CD4-positive, alpha-beta T cell treated with Interleukin-21 for 1 hour (primary cell): ENCODE data around the gene TLDC2.
"Not testable (repeated sequence)": the region's sequence is repeated elsewhere in the genome, so short reads cannot be mapped to it uniquely, and the experiment has no call there.

ENCODE experiments used
- DNase-seq: peaks from one replicate; pipeline ENCODE4 v3.0.0-alpha.2; 2020

Gene TLDC2

DNA sequence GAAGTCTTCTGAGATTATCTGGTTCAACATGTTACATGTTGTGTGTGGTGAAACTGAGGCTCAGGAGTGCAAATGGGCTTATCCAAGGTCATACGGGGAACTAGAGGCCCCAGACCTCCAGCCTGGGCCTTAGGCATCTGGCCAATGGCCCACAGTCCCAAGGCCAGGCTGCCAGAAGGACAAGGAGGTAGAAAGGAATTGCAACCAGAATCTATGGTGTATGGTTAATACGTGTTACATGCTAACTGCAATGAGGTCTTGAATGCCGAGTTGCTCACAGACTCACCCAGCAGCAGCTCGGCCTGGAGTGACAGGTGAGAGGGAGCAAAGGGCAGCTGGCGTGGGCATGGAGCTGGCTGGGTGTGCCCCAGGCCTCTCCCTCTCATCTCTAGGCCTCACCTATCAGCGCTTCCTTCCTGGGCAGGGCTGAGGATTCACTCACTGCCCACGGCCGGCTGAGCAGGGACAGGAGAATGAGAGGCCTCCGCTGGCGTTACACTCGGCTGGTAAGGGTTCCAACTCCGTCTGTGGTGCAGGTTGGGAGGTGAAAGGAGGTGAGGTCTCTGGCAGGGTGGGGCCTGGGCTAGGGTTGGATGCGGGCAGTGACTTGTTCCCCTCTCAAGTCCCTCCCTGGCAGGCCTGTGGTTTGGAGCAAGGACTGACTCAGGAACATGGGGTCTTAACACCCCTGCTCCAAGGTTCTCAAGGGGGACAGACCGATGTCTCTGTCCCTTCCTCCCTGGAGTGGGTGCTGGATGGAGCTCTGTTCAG lies at the start of gene TLDC2:
TLDC2 (plus strand) TSS at position 437 of the 771 bp plus-strand sequence; CDS start at position 474, 37 bp downstream.
- DNase-seq, result no peak

- no peak for DNase-seq
Observed at GRCh38 chr20:36826554-36827244, 49.2 kb upstream of the TLDC2 start.

DNA sequence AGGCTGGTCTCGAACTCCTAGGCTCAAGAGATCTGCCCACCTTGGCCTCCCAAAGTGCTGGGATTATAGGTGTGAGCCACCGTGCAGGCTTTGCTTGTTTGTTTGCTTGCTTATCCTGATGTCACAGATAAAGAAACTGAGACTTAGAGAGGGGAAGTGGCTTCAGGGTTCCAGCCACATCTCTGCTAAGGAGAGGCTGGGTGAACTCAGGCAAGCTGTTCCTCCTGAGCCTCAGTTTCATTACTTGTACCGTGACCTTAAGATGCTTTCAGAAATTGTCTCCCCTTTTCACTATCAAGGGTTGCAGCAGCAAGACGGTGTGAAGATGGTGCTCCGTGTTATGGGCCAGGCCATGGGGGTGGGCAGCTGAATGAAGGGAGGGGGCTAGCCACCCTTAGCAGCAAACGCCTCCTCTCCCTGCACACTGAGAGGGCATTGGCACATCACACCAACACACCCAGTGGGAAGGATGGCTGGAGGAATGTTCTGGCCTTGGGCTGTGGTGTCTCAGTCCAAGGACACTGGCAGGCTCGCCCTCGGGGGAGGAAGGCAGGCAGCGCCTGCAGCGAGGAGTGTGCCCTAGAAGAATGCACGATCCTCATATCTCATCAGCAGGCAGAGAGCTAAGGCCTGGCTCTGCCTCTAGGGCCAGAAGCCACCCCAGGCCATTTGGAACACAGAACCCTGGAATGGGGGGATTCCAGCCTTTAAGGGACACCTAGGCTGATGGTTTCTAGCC lies 48.2 kb upstream of the TLDC2 start:
- no peak for DNase-seq

- no peak for DNase-seq
Observed at GRCh38 chr20:36830791-36831691, 44.9 kb upstream of the TLDC2 start.

DNA sequence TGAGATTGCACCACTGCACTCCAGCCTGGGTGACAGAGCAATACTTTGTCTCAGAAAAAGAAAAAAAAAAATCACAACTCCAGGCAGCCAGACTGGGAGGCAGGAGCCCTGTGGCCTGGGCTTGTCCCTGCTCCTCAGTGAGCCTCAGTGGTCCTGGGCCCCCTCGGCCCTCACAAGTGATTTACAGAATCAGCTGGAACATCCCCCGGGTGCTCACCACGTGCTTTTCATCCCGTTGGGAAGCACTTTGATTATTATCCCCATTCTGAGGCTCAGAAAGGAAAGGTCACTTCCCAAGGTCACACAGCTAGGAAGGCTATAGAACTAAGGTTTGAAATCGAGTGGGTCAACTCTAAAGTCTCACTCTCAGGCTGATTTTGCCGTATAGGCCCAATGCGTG lies 43.1 kb upstream of the TLDC2 start:
- no peak for DNase-seq

GRCh38 chr20:36833275-36834020 lies 42.5 kb upstream of the TLDC2 start:
- DNase-seq, result no peak

- DNase-seq, result no peak
Observed at GRCh38 chr20:36835025-36835424, 40.9 kb upstream of the TLDC2 start.

DNA sequence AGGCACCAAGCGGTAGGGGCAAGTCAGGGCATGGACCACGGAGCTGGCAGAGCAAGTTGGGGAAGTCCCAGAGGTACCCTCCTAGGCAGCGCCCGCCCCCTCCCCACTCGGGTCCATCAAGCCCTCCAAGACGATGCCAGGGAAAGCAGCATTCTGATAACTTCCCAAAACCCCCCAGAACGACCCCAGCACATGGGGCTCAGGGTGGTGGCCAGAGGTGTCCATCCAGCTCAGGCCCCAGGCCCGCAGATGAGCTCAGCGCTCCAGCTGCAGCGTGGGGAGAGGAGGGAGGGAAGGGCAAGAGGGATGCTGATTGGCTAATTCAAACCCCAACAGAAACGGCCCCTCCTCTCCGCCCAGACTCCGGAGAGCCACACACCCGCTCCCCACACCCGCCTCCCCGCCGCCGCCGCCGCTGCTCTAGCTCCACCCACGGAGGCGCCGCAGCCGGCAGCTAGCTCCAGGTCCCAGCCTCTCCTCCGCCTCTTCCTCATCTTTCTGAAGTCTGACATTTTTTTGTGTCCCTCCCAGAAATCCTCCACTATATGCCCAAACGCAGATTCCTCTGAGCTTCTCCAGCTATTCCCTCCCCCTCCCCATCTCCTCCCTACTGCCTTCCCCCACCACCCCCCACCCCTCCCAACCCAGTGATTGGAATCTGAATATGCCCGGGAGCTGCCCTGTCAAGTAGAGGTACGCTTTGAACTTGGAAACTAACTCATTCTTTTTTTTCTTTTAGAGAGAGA lies 40.3 kb upstream of the TLDC2 start:
- DNase-seq, result peak; percentile 86

DNA sequence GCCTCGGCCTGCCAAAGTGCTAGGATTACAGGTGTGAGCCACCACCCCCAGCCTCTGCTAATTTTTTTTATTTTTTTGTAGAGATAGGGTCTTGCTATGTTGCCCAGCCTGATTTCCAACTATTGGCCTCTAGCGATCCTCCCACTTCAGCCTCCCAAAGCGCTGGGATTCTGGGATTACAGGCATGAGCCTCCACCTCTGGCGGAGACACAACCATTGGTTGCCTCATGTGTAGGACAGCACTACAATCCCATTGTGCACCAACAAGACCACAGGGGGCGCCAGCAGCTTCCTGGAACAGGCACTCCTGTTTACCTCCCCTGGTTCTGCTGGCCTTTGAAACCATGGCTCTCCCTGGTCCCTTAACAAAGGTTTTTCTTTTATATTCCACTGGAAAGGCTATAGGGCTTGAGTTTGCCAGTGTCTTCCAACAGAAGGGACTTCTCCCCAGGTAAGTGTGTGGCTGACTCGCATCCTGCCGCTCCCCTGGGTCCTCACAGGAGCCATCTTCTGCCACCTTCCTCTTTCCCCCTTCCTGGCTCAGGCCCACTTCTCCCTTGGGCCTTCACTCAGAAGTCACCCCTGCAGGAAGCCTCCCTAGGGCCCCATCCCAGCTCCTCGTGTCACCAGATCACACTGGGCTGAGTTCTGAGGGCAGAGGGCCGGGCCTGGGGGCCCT lies 39.2 kb upstream of the TLDC2 start:
- DNase-seq, result peak; percentile 23

GRCh38 chr20:36838376-36838775 lies 37.6 kb upstream of the TLDC2 start:
- not testable (repeated sequence) for DNase-seq

GRCh38 chr20:36839150-36839549 lies 36.8 kb upstream of the TLDC2 start:
- DNase-seq, result no peak

DNA sequence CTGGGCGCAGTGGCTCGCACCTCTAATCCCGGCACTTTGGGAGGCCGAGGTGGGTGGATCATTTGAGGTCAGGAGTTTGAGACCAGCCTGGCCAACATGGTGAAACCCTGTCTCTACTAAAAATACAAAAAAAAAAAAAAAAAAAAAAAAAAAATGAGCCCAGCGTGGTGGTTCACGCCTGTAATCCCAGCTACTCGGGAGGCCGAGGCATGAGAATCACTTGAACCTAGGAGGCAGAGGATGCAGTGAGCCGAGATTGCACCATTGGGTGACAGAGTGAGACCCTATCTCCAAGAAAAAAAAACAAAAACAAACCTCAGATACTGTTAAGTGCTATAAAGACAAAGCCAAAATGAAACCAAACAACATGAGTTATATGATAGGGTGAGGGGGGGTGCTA lies 34.9 kb upstream of the TLDC2 start:
- not testable (repeated sequence) for DNase-seq

- DNase-seq, result no peak
Observed at GRCh38 chr20:36845288-36845971, 30.5 kb upstream of the TLDC2 start.

GRCh38 chr20:36847009-36847709 lies 28.8 kb upstream of the TLDC2 start:
- DNase-seq, result no peak

DNA sequence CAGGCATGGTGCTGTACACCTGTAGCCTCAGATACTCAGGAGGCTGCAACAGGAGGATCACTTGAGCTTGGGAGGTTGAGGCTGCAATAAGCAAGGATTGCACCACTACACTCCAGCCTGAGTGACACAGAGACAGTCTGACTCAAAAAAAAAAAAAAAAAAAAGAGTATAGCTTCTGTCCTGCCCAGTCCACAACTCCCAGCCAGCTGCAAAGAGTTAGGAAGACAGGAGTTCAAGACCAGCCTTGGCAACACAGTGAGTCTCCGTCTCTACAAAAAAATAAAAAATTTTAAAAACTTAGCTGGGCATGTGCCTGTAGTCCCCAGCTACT lies 28.3 kb upstream of the TLDC2 start:
- no peak for DNase-seq

DNA sequence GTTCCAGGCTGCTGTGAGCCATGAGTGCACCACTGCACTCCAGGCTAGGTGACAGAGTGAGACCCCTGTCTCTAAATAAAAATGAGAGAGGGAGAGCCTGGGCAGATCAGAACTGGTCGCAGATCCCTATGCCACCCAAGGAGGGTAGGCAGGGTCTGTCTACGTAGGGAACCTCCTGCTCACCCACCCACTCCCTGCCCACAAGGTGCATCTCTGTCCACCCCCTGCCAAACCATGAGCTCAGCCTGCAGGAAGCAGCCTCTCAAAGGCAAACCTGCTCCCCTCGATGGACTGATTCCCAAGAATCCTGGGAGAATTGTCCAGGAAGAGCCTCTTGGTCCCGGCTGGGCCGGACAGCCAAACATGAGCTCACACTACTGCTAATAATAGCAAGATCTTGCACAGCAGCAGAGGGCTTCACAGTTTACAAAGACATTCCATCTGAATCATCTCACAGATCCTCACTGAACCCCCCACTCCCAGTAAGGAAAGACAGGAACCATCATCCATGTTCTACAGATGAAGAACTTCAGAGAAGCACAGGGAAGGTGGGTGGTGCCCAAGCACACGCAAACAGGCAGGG lies 27.8 kb upstream of the TLDC2 start:
- no peak for DNase-seq

- no peak for DNase-seq
Observed at GRCh38 chr20:36848677-36849076, 27.3 kb upstream of the TLDC2 start.

DNA sequence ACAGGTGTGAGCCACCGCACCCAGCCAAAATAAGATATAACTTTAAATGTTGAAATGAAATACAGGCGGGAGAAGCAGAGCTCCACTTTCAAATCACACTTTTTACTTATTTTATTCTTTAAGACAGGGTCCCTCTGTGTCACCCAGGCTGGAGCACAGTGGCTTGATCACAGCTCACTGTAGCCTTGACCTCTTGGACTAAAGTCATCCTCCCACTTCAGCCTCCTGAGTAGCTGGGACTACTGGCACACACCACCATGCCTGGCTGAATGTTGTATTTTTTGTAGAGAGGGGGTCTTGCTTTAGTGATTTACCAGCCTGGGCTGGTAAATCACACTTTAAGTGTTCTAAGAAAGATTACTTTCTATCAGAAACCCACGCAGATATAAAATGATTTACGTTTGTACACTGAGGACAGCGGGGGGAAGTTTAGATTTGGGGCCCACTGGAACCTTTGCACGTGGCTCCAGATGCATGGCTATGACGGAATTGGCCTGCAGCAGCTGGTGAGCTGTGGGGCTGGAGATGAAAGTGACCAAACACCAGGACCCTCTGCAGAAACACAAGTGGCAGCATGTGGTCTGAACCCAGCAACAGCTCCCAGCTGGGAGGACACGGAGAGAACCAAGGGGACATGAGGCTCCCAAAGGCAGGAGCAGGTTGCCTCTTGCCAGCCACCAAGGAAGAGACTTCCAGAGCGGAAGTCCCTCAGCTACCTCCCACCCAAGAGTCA lies 26.4 kb upstream of the TLDC2 start:
- no peak for DNase-seq
